K562 (cell line): ENCODE data around the gene BNC2. TPM values are rescaled to one million over a fixed set of nuclear protein-coding genes. Genes with fewer than 3 reads are reported as not detected.

Source experiments
- ATAC-seq: fragments of 200-7000 bp; cut with Tn5 transposase; 3 replicates; pipeline ENCODE4 v1.9.1; 2020; ENCODE audit warnings: moderate library complexity
- BruUV-seq: library from RNA; stranded (reverse); fragments of 400-500 nt; replicated peaks from 2 replicates; lab custom pipeline; 2021; lab: Mats Ljungman, UMichigan
- CTCF ChIA-PET: fragments of 300-600 bp; formaldehyde crosslinking; extraction: SDS; loops from one replicate; lab custom pipeline; 2021; ENCODE audit warnings: low intra/inter-chr PET ratio; lab: Yijun Ruan, JAX
- POLR2A ChIA-PET: fragments of 300-600, 350-650 bp; sonication (Branson Sonifier 250); formaldehyde crosslinking; extraction: SDS; loops from one replicate; lab custom pipeline; 2021; ENCODE audit warnings: antibody characterized with exemption, inconsistent platforms; lab: Yijun Ruan, JAX
- DNase-seq, 4 experiments: peaks; one replicate each; pipeline versions ENCODE4 v3.0.0 to v3.0.0-alpha.2; 2011 to 2018; ENCODE audit warnings: low spot score in 3 of 4, mixed read lengths in 3 of 4; ENCODE audit errors: extremely low read depth in 1 of 4
- FAIRE-seq: peaks from 2 replicates; lab custom pipeline; 2011; peaks lifted over from hg19 to GRCh38; lab: Jason Lieb, UNC
- H2AFZ ChIP-seq: 2 replicates; pipeline ENCODE4 v1.6.0; 2011; ENCODE audit warnings: low read depth, low read length, control low read depth, inconsistent platforms
- H3K27ac ChIP-seq: fragments of 200-600 bp; 3 replicates; pipeline ENCODE4 v1.8.0; 2011; ENCODE audit warnings: low read depth, mild to moderate bottlenecking, control low read depth, inconsistent platforms, low read length, moderate library complexity, mixed read lengths; ENCODE audit errors: extremely low read depth
- H3K27me3 ChIP-seq, 2 experiments: fragments of 300-600 bp in 1 of 2; 2 replicates in 1 of 2; 3 replicates in 1 of 2; pipeline versions ENCODE4 v1.6.0 to v1.8.0; 2011; ENCODE audit warnings: inconsistent platforms in 2 of 2, low read length in 2 of 2, mild to moderate bottlenecking in 1 of 2, mixed read lengths in 1 of 2, moderate library complexity in 1 of 2; ENCODE audit not compliant: control insufficient read depth in 2 of 2, insufficient read depth in 2 of 2
- H3K36me3 ChIP-seq: fragments of 300-600 bp; 3 replicates; pipeline ENCODE4 v1.8.0; 2011; ENCODE audit warnings: mild to moderate bottlenecking, low read length, inconsistent platforms; ENCODE audit not compliant: control insufficient read depth, insufficient read depth
- H3K4me1 ChIP-seq, 2 experiments: fragments of 200-600 bp in 1 of 2; replicated peaks in 1 of 2; 2 replicates in 1 of 2; 3 replicates in 1 of 2; pipeline versions ENCODE4 v1.5.1 to v1.8.0; 2011; ENCODE audit warnings: inconsistent platforms in 2 of 2, low read length in 2 of 2, mild to moderate bottlenecking in 1 of 2, mixed read lengths in 1 of 2, moderate library complexity in 1 of 2; ENCODE audit not compliant: control insufficient read depth in 2 of 2, insufficient read depth in 2 of 2
- H3K4me2 ChIP-seq: 2 replicates; pipeline ENCODE4 v1.6.1; 2011; ENCODE audit warnings: low read length, control low read depth, inconsistent platforms, mixed read lengths; ENCODE audit not compliant: insufficient read depth
- H3K4me3 ChIP-seq: fragments of 200-600 bp; sonication (generic), shearing (Covaris generic); 2 replicates; pipeline ENCODE4 v1.5.1; 2016; ENCODE audit warnings: control low read depth, inconsistent platforms
- H3K79me2 ChIP-seq: fragments of 200-600 bp; 3 replicates; pipeline ENCODE4 v1.8.0; 2011; ENCODE audit warnings: low read length, inconsistent platforms; ENCODE audit not compliant: control insufficient read depth, insufficient read depth
- H3K9ac ChIP-seq, 2 experiments: 2 replicates each; pipeline versions ENCODE4 v1.6.0 to v1.6.1; 2011; ENCODE audit warnings: low read depth in 2 of 2, low read length in 2 of 2, control low read depth in 1 of 2, inconsistent platforms in 1 of 2, mild to moderate bottlenecking in 1 of 2, mixed read lengths in 1 of 2; ENCODE audit not compliant: insufficient read depth in 1 of 2
- H3K9me1 ChIP-seq: one replicate; pipeline ENCODE4 v1.6.0; 2011; ENCODE audit warnings: inconsistent platforms, mild to moderate bottlenecking, low read length, moderate library complexity; ENCODE audit not compliant: control insufficient read depth, insufficient read depth
- H3K9me3 ChIP-seq: replicated peaks from 2 replicates; pipeline ENCODE4 v1.5.1; 2011; ENCODE audit warnings: low read depth, low read length, inconsistent platforms; ENCODE audit not compliant: control insufficient read depth, insufficient read depth
- H4K20me1 ChIP-seq: replicated peaks from 2 replicates; pipeline ENCODE4 v1.6.1; 2011; ENCODE audit warnings: low read length, inconsistent platforms, mixed read lengths; ENCODE audit not compliant: control insufficient read depth, insufficient read depth
- C11orf30 ChIP-seq: fragments of 450-650 bp; IDR thresholded peaks from 2 replicates; pipeline ENCODE4 v1.6.1; 2016; ENCODE audit warnings: low read depth, mild to moderate bottlenecking
- DEAF1 ChIP-seq: fragments of 450-650 bp; formaldehyde crosslinking; IDR thresholded peaks from 2 replicates; pipeline ENCODE4 v1.4.0; 2020; ENCODE audit warnings: mild to moderate bottlenecking, moderate library complexity
- DLX4 ChIP-seq: fragments of 250-450 bp; sonication (Bioruptor Pico); IDR thresholded peaks from 2 replicates; pipeline ENCODE4 v1.6.1; 2021; ENCODE audit warnings: mild to moderate bottlenecking
- ETS1 ChIP-seq: conservative IDR thresholded peaks from 2 replicates; pipeline ENCODE4 v1.6.1; 2011; ENCODE audit warnings: low read depth, mild to moderate bottlenecking, low read length; ENCODE audit not compliant: control insufficient read depth
- ETV1 ChIP-seq: fragments of 450-650 bp; conservative IDR thresholded peaks from 2 replicates; pipeline ENCODE4 v1.6.1; 2016; ENCODE audit warnings: missing genetic modification characterization, control low read depth, low read depth, missing compliant biosample characterization
- ID3 ChIP-seq, 2 experiments: fragments of 250-450 bp in 1 of 2; fragments of 450-650 bp in 1 of 2; sonication (Bioruptor Pico) in 1 of 2; IDR thresholded peaks; 2 replicates each; pipeline versions ENCODE4 v1.6.1 to v1.8.0; 2016 to 2021; ENCODE audit warnings: mild to moderate bottlenecking in 2 of 2, moderate library complexity in 2 of 2, missing compliant biosample characterization in 1 of 2, missing genetic modification characterization in 1 of 2
- LARP7 ChIP-seq: fragments of 450-650 bp; IDR thresholded peaks from 2 replicates; pipeline ENCODE4 v1.6.1; 2016
- MYBL2 ChIP-seq, 2 experiments: fragments of 450-650 bp in 1 of 2; sonication (generic) in 1 of 2; formaldehyde crosslinking in 1 of 2; IDR thresholded peaks; 2 replicates each; pipeline versions ENCODE4 v1.6.1 to v1.8.1; 2017 to 2022; ENCODE audit warnings: borderline replicate concordance in 1 of 2, inconsistent platforms in 1 of 2, low read depth in 1 of 2, mild to moderate bottlenecking in 1 of 2, missing genetic modification reagents in 1 of 2, moderate library complexity in 1 of 2
- STAT6 ChIP-seq: sonication (generic); formaldehyde crosslinking; IDR thresholded peaks from 2 replicates; pipeline ENCODE4 v1.8.1; 2023; ENCODE audit warnings: mild to moderate bottlenecking, missing genetic modification reagents
- TEAD4 ChIP-seq, 2 experiments: sonication (generic) in 1 of 2; formaldehyde crosslinking in 1 of 2; IDR thresholded peaks; 2 replicates each; pipeline versions ENCODE4 v1.6.1 to v1.8.0; 2012 to 2022; ENCODE audit warnings: borderline replicate concordance in 1 of 2, inconsistent platforms in 1 of 2, low read length in 1 of 2, mild to moderate bottlenecking in 1 of 2, missing genetic modification reagents in 1 of 2
- ZC3H8 ChIP-seq: fragments of 450-650 bp; IDR thresholded peaks from 2 replicates; pipeline ENCODE4 v1.6.1; 2017
- ZNF134 ChIP-seq: fragments of 250-450 bp; sonication (Bioruptor Pico); conservative IDR thresholded peaks from 2 replicates; pipeline ENCODE4 v1.4.0; 2020
- ZNF408 ChIP-seq: fragments of 250-450 bp; sonication (Bioruptor Pico); IDR thresholded peaks from 2 replicates; pipeline ENCODE4 v1.4.0; 2020; ENCODE audit warnings: low read depth, mild to moderate bottlenecking, moderate library complexity
- WGBS: fragments of 100-300 bp; shearing (Covaris generic); methylation state at CpG from one replicate; pipeline ENCODE4 v1.1.6; 2016; ENCODE audit warnings: low coverage, mixed read lengths; ENCODE audit not compliant: insufficient coverage; ENCODE audit errors: missing lambda C conversion rate; 5-methylcytosine and 5-hydroxymethylcytosine counted together
- in situ Hi-C: fragments of 300-500 bp; cut with MboI; formaldehyde crosslinking; loops from 4 replicates; pipeline ENCODE4 v1.15.0; 2018; ENCODE audit warnings: inconsistent platforms, mixed read lengths
- intact Hi-C: fragments of 100-400 bp; cut with micrococcal nuclease; formaldehyde crosslinking; loops from 2 replicates; pipeline ENCODE4 v1.14.2; 2022
- polyA plus RNA-seq, 8 experiments: library from polyadenylated mRNA; depleted of rRNA in 4 of 8; stranded (reverse) in 5 of 8; unstranded in 3 of 8; fragments of >200 nt; fragmentation: Nextera tagmentation in 2 of 8; fragmentation: Illumina TruSeq in 1 of 8; extraction: Ambion mirVana in 2 of 8; extraction: Trizol in 1 of 8; gene quantifications; 2 replicates each; pipeline versions ENCODE4 v1.2.1 to v1.2.3, GENCODE V29; 2011 to 2014; ENCODE audit warnings: inconsistent platforms in 1 of 8, missing spikeins in 1 of 8
- total RNA-seq, 7 experiments: library from RNA; depleted of rRNA in 6 of 7; stranded (reverse); fragments of >200 nt in 6 of 7; fragmentation: Illumina TruSeq in 2 of 7; extraction: Trizol in 2 of 7; gene quantifications; 2 replicates each; pipeline versions ENCODE4 v1.2.1 to v1.2.3, GENCODE V29; 2011 to 2021; ENCODE audit warnings: low replicate concordance in 1 of 7

Gene BNC2
- total and polyA plus RNA-seq, 9 of the 15 experiments (the other 6 are each of a cell fraction or from before 2014, with no cell fraction given), result not detected

GRCh38 chr9:16743375-16743774, 127.1 kb downstream of the BNC2 start:
- POLR2A ChIA-PET, result no interaction called here
- intact Hi-C loops, result no loop called here
- H3K9ac ChIP-seq, result no peak overlapping the region
- no peaks in the 10 kb centered on the region for H3K36me3 ChIP-seq
- no peaks in the 10 kb centered on the region for H3K9me3 ChIP-seq
- H3K27ac ChIP-seq, result no peak overlapping the region
- H3K4me2 ChIP-seq, result no peak overlapping the region
- BruUV-seq, result no TSS peak
- H3K4me3 ChIP-seq, result no peak overlapping the region
- H3K27me3 ChIP-seq, result no peaks in the 10 kb centered on the region
- DNase-seq, result no peak
- WGBS, result 0% methylated on average over 2 of the region's 4 CpGs
- in situ Hi-C loops, result no loop called here
- FAIRE-seq, result no peak
- no peaks in the 10 kb centered on the region for H3K9me1 ChIP-seq
- CTCF ChIA-PET, result no interaction called here
- H2AFZ ChIP-seq, result no peak overlapping the region
- no peaks in the 10 kb centered on the region for H4K20me1 ChIP-seq
- no peaks in the 10 kb centered on the region for H3K79me2 ChIP-seq
- no peak for ATAC-seq
- no peaks in the 10 kb centered on the region for H3K4me1 ChIP-seq
- TF ChIP-seq STAT6 (CRISPR knock-in tag), result no peak
- TF ChIP-seq ETV1, result no peak
- TF ChIP-seq ID3 (CRISPR knock-in tag; IDR thresholded peaks at IDR 0.05), result no peak
- TF ChIP-seq ID3 (tag; IDR thresholded peaks at IDR 0.05), result no peak
- no peak for TF ChIP-seq C11orf30
- no peak for TF ChIP-seq LARP7
- TF ChIP-seq ZNF134 (CRISPR knock-in tag), result no peak
- no peak for TF ChIP-seq DEAF1 (CRISPR knock-in tag)
- TF ChIP-seq DLX4 (CRISPR knock-in tag), result no peak
- no peak for TF ChIP-seq ZC3H8
- no peak for TF ChIP-seq ETS1
- TF ChIP-seq TEAD4 (IDR thresholded peaks at IDR 0.05; ENCODE audit: low read length), result no peak
- no peak for TF ChIP-seq TEAD4 (CRISPR knock-in tag; IDR thresholded peaks at IDR 0.05; ENCODE audit: borderline replicate concordance)
- TF ChIP-seq MYBL2 (IDR thresholded peaks at IDR 0.05; ENCODE audit: low read depth), result no peak
- no peak for TF ChIP-seq MYBL2 (CRISPR knock-in tag; IDR thresholded peaks at IDR 0.05; ENCODE audit: borderline replicate concordance)
- no peak for TF ChIP-seq ZNF408 (CRISPR knock-in tag)
